Nephron (organoid): ENCODE results near the gene VPS4B.

Experiments used
- H3K27ac Mint-ChIP-seq, 3 experiments: 2 replicates each; pipeline ENCODE4 v1.8.0; 2020; ENCODE audit warnings: mixed read lengths in 3 of 3, mild to moderate bottlenecking in 2 of 3, moderate library complexity in 1 of 3
- H3K27me3 Mint-ChIP-seq: 2 replicates; pipeline ENCODE4 v1.8.0; 2021; ENCODE audit warnings: low read depth, mild to moderate bottlenecking, moderate library complexity, mixed read lengths
- H3K36me3 Mint-ChIP-seq: 2 replicates; pipeline ENCODE4 v1.8.0; 2020; ENCODE audit warnings: low read depth, mixed read lengths
- H3K4me1 Mint-ChIP-seq: 2 replicates; pipeline ENCODE4 v1.8.0; 2020; ENCODE audit warnings: mixed read lengths
- H3K4me3 Mint-ChIP-seq, 3 experiments: 2 replicates each; pipeline ENCODE4 v1.8.0; 2020; ENCODE audit warnings: mild to moderate bottlenecking in 3 of 3, mixed read lengths in 3 of 3, moderate library complexity in 2 of 3
- H3K9me3 Mint-ChIP-seq: 2 replicates; pipeline ENCODE4 v1.8.0; 2020; ENCODE audit warnings: mixed read lengths
- CTCF ChIP-seq, 3 experiments: fragments of 200-600 bp; sonication (generic); IDR thresholded peaks; one replicate each; pipeline ENCODE4 v1.5.0; 2021; ENCODE audit warnings: antibody characterized with exemption in 3 of 3; ENCODE audit not compliant: unreplicated experiment in 3 of 3

The VPS4B gene

GRCh38 chr18:63348508-63349136, 73.7 kb downstream of the VPS4B start:
- no peaks in the 10 kb centered on the region for H3K9me3 Mint-ChIP-seq
- no peaks in the 10 kb centered on the region for H3K4me1 Mint-ChIP-seq
- no peak overlapping the region for H3K4me3 Mint-ChIP-seq
- H3K36me3 Mint-ChIP-seq: peaks cover 63% of the 10 kb centered on the region
- H3K27me3 Mint-ChIP-seq: no peaks in the 10 kb centered on the region
- no peak overlapping the region for H3K27ac Mint-ChIP-seq
- TF ChIP-seq CTCF (IDR thresholded peaks at IDR 0.05; ENCODE audit: unreplicated experiment in 3 of 3): no peak

GRCh38 chr18:63346480-63347183, 75.6 kb downstream of the VPS4B start:
- no peak for TF ChIP-seq CTCF (IDR thresholded peaks at IDR 0.05; ENCODE audit: unreplicated experiment in 3 of 3)
- Mint-ChIP-seq H3K36me3 (peaks cover 63% of the 10 kb centered on the region), H3K9me3 (no peaks in the 10 kb centered on the region), H3K27ac (no peak overlapping the region), H3K4me1 (no peaks in the 10 kb centered on the region), H3K4me3 (no peak overlapping the region), H3K27me3 (no peaks in the 10 kb centered on the region)

DNA sequence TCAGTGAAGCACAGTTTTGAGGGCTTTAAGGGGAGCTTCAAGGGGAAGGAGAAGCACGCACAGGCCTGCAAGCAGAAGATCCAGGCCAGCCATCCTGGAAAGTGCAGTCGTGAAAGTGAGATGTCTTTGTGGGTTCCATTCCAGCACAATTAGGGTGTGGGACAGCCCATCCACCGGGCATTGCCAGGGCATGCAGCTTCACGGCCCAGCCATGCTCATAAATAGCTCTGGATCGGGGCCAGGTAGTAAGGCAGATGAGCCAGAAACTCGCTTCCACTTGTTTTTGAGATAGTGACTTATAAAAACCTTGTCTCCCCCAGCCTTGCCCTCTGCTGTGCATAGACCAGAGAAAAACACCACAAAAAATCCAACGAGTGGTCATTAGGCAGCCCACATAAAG, 76.2 kb downstream of the VPS4B start:
- H3K4me3 Mint-ChIP-seq: no peak overlapping the region
- no peaks in the 10 kb centered on the region for H3K4me1 Mint-ChIP-seq
- no peaks in the 10 kb centered on the region for H3K9me3 Mint-ChIP-seq
- peaks cover 64% of the 10 kb centered on the region for H3K36me3 Mint-ChIP-seq
- TF ChIP-seq CTCF (IDR thresholded peaks at IDR 0.05; ENCODE audit: unreplicated experiment in 3 of 3): no peak
- no peak overlapping the region for H3K27ac Mint-ChIP-seq
- H3K27me3 Mint-ChIP-seq: no peaks in the 10 kb centered on the region

- peaks cover 63% of the 10 kb centered on the region for H3K36me3 Mint-ChIP-seq
- H3K9me3 Mint-ChIP-seq: no peaks in the 10 kb centered on the region
- peak overlapping the region in 1 of 3 experiments; percentile 42 for H3K27ac Mint-ChIP-seq
- H3K4me1 Mint-ChIP-seq: no peaks in the 10 kb centered on the region
- no peak for TF ChIP-seq CTCF (IDR thresholded peaks at IDR 0.05; ENCODE audit: unreplicated experiment in 3 of 3)
- H3K27me3 Mint-ChIP-seq: no peaks in the 10 kb centered on the region
- H3K4me3 Mint-ChIP-seq: no peak overlapping the region
Observed at GRCh38 chr18:63344918-63345317, 77.4 kb downstream of the VPS4B start.

GRCh38 chr18:63344263-63344662, 78.0 kb downstream of the VPS4B start:
- Mint-ChIP-seq H3K27me3 (no peaks in the 10 kb centered on the region), H3K9me3 (no peaks in the 10 kb centered on the region), H3K4me1 (no peaks in the 10 kb centered on the region), H3K27ac (no peak overlapping the region), H3K4me3 (no peak overlapping the region), H3K36me3 (peaks cover 64% of the 10 kb centered on the region)
- no peak for TF ChIP-seq CTCF (IDR thresholded peaks at IDR 0.05; ENCODE audit: unreplicated experiment in 3 of 3)

DNA sequence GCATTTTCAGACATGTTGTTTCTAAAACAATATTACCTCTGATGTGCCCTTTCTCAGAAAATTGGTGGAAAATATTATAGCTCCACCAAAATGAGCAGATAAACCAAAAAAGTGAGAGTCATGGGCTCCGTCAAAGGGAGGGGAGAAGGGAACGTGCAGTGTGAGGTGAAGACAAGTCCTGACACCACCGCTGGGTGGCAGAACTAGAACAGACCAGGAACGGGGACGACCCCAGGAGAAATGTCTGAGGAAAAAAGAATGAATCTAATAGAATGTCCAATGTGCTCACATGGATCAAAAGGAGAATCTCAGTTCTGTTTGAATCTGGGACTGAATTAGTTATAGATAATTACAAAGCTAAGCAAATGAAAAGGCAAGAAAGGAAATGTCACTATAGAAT, 80.1 kb downstream of the VPS4B start:
- no peaks in the 10 kb centered on the region for H3K27me3 Mint-ChIP-seq
- no peak overlapping the region for H3K27ac Mint-ChIP-seq
- no peaks in the 10 kb centered on the region for H3K9me3 Mint-ChIP-seq
- no peak overlapping the region for H3K4me3 Mint-ChIP-seq
- H3K36me3 Mint-ChIP-seq: peaks cover 62% of the 10 kb centered on the region
- TF ChIP-seq CTCF (IDR thresholded peaks at IDR 0.05; ENCODE audit: unreplicated experiment in 3 of 3): peak; percentile 40 to 57 (median 49)
- no peaks in the 10 kb centered on the region for H3K4me1 Mint-ChIP-seq
